ENCODE measurements around the gene RNF8. TPM values are rescaled to one million over a fixed set of nuclear protein-coding genes. Genes with fewer than 3 reads are reported as not detected.

The RNF8 gene
- total and polyA plus RNA-seq, 10 of the 15 experiments (the other 5 are each of a cell fraction or from before 2014, with no cell fraction given): 7.8 to 30.2 (median 23.3) TPM

GRCh38 chr6:37375376-37375775, 21.6 kb downstream of the RNF8 start:
- H3K9ac ChIP-seq (ENCODE audit: control insufficient read depth, insufficient read depth, low read length): no peak overlapping the region
- TF ChIP-seq STAT1 (conservative IDR thresholded peaks at IDR 0.05): no peak
- TF ChIP-seq BCL3 (IDR thresholded peaks at IDR 0.05; ENCODE audit: borderline replicate concordance, insufficient read depth, low read depth, low read length, poor library complexity, severe bottlenecking): no peak
- TF ChIP-seq CEBPB (IDR thresholded peaks at IDR 0.05; ENCODE audit: borderline replicate concordance in 1 of 2, low read depth in 2 of 2, low read length in 2 of 2): no peak
- TF ChIP-seq ZSCAN29 (IDR thresholded peaks at IDR 0.05): no peak
- TF ChIP-seq KDM1A (IDR thresholded peaks at IDR 0.05; ENCODE audit: borderline replicate concordance): no peak
- TF ChIP-seq SP1 (IDR thresholded peaks at IDR 0.05; ENCODE audit: low read depth, low read length): no peak
- TF ChIP-seq NR2C2 (IDR thresholded peaks at IDR 0.05; ENCODE audit: borderline replicate concordance, control insufficient read depth, insufficient read length, low read depth): no peak
- TF ChIP-seq NKRF (conservative IDR thresholded peaks at IDR 0.05): no peak
- no peak for TF ChIP-seq REST (IDR thresholded peaks at IDR 0.05; ENCODE audit: low read depth, low read length)
- no peak for TF ChIP-seq TARDBP (IDR thresholded peaks at IDR 0.05; ENCODE audit: borderline replicate concordance)
- H3K27ac ChIP-seq (ENCODE audit: control insufficient read depth, insufficient read depth): no peak overlapping the region
- ChIA-PET RAD21 (ENCODE audit: unreplicated experiment) (no interaction called here), CTCF (no interaction called here), SMC1A (ENCODE audit: uncharacterized antibody, unreplicated experiment) (interaction anchor here (1.1 kb wide), 1 partner anchor 13 kb away, joined by 3 read pairs; no protein-coding TSS in a partner anchor), POLR2A (interaction anchor here (0.6 kb wide), 1 partner anchor 45 kb away, joined by 3 read pairs; no protein-coding TSS in a partner anchor)
- intact Hi-C loops (cut with micrococcal nuclease; ENCODE audit: unreplicated experiment): no loop called here
- H3K4me1 ChIP-seq (ENCODE audit: control insufficient read depth, insufficient read depth, low read length): peaks cover 3% of the 10 kb centered on the region; the same call in 1 of the 2 replicates
- BruUV-seq (replicated peaks): no TSS peak
- ATAC-seq (no peak), FAIRE-seq (no peak), DNase-seq (ENCODE audit: low read depth, low spot score) (no peak)
- H3K27me3 ChIP-seq (replicated peaks in 1 of 2; ENCODE audit: control insufficient read depth in 2 of 2, insufficient read depth in 2 of 2, low read length in 1 of 2): no peaks in the 10 kb centered on the region
- H2AFZ ChIP-seq (ENCODE audit: control insufficient read depth, low read depth, low read length): no peak overlapping the region
- H3K4me2 ChIP-seq (ENCODE audit: control insufficient read depth, insufficient read depth): no peak overlapping the region
- H3K79me2 ChIP-seq (ENCODE audit: control insufficient read depth, insufficient read depth, low read length): no peaks in the 10 kb centered on the region
- H4K20me1 ChIP-seq (ENCODE audit: control insufficient read depth, insufficient read depth): no peaks in the 10 kb centered on the region
- H3K36me3 ChIP-seq (ENCODE audit: control insufficient read depth in 2 of 2, insufficient read depth in 2 of 2, low read length in 1 of 2): peaks cover 9 to 27% of the 10 kb centered on the region in 2 experiments
- H3K4me3 ChIP-seq: no peak overlapping the region
- in situ Hi-C loops (cut with MboI): no loop called here
- no peaks in the 10 kb centered on the region for H3K9me3 ChIP-seq (replicated peaks; ENCODE audit: control insufficient read depth, insufficient read depth, low read length)

Data from GM12878 (cell line).